Prostate gland (tissue), 2 donors: ENCODE results near the gene NDUFB3.
"Not testable (repeated sequence)": the region's sequence is repeated elsewhere in the genome, so short reads cannot be mapped to it uniquely, and the experiment has no call there.

Experiments
- CTCF ChIP-seq, 4 experiments: fragments of 200-600 bp in 2 of 4; fragments of 450-650 bp in 2 of 4; sonication (generic) in 2 of 4; IDR thresholded peaks; 1 replicate in 3 of 4; 2 replicates in 1 of 4; pipeline ENCODE4 v1.5.1; 2016 to 2019; ENCODE audit warnings: antibody characterized with exemption in 4 of 4, mild to moderate bottlenecking in 2 of 4, moderate library complexity in 2 of 4
- POLR2A ChIP-seq: fragments of 450-650 bp; IDR thresholded peaks from one replicate; pipeline ENCODE4 v1.6.1; 2016; ENCODE audit warnings: antibody characterized with exemption, mild to moderate bottlenecking
- POLR2AphosphoS5 ChIP-seq: sonication (generic); formaldehyde crosslinking; IDR thresholded peaks from one replicate; pipeline ENCODE4 v1.6.1; 2017; ENCODE audit warnings: antibody characterized with exemption

- not testable (repeated sequence) for TF ChIP-seq CTCF (IDR thresholded peaks at IDR 0.05); POLR2A; POLR2AphosphoS5
Measured at GRCh38 chr2:201043050-201043449, 28.8 kb upstream of the NDUFB3 start.
